Endothelial cell of hepatic sinusoid (primary cell): ENCODE data around the gene TTLL9.

Experiments
- in situ Hi-C: cut with HindIII; loops from 2 replicates; pipeline ENCODE4 v1.10.0; 2017; ENCODE audit warnings: low sequenced_read_pairs

TTLL9 gene

DNA sequence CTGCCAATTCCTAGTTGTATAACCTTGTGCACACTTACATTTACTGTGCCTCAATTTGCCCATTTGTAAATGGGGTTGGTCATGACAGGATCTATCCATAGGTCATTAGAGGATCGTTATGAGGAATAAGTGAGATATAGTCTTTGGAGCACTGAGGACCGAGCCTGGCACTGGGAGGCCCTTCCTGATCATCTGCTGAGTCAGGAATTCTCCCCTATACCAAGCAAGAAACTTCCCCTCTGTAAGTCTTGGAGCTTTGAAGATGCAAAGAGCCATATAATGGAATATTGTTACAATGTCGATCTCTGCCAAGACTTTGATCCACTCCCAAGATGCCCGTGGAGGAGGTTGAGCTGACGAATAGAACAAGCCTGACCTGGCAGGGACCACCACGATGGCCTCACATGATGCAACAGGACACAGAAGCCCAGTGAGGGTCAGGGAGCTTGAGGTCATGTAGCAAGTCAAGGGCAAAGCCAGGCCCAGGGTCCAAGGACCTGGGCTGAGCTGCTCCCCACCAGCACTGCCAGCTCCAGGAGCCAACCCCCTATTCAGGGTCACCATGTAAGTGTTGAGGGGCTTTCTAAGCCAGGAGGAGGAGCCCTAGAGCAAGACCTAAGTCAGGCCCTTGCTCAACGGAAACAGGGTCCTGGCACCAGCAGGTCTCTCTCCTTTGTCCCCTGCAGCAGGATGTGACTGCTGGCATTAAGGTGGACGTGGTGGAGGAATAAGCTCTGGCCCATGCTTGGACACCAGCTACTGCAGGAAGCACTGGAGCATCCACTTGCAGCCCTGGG lies 64.7 kb downstream of the TTLL9 start:
- in situ Hi-C loops, result no loop called here

DNA sequence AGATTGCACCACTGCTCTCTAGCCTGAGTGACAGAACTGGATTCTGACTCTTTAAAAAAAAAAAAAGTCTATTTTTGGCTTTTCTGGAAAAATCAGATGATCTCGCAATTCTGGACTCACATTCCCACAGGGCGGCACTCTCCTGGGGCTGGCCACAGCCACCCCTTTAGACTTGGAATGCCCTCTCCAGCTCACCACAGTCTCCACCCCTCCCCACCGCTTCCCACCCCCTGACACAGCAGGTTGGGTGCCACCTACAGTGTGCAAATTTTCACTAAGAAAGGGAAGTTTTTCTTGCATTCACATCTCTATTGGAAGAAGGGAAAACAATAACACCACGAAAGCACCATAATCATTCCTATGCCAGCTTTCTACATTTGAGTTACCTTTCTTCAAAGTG lies 66.0 kb downstream of the TTLL9 start:
- in situ Hi-C loops, result no loop called here

DNA sequence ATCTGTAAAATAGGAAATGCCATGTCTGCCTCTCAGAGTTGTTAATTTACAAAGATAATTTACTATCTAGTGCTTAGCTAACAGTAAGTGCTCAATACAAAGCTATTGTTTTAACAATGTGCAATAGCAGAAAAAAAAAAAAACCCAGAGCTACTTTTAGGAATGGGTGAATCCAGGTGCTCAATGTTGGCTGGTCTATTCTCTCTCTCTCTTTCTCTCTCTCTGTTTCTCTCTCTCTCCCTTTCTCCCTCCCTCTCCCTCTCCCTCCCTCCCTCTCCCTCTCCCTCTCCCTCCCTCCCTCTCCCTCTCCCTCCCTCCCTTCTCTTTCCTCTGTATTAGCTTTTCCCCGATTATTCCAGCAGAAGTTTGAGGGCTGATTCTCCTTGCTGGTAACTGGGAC lies 67.4 kb downstream of the TTLL9 start:
- in situ Hi-C loops, result no loop called here

DNA sequence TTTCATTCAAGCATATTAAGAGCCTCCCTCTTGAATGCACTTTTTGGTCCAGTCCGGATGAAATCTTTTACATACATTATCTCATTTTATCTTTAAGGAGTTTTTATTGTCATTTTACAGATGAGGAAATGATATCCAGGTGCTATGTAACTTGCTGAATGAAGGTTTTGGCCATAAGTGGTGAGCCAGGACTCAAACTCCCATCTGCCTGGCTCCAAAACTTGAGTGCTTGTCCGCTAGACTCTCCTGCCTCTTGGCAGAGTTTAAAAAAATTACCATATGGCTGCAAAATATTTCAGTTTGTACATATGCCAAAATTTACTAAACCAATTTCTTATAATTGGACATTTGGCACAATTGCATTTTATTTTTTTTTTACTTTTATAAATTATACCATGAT lies 69.2 kb downstream of the TTLL9 start:
- in situ Hi-C loops, result loop anchor here (5.0 to 10.0 kb wide), 4 partner anchors 72 to 155 kb away; partner anchors contain the start of gene MYLK2

DNA sequence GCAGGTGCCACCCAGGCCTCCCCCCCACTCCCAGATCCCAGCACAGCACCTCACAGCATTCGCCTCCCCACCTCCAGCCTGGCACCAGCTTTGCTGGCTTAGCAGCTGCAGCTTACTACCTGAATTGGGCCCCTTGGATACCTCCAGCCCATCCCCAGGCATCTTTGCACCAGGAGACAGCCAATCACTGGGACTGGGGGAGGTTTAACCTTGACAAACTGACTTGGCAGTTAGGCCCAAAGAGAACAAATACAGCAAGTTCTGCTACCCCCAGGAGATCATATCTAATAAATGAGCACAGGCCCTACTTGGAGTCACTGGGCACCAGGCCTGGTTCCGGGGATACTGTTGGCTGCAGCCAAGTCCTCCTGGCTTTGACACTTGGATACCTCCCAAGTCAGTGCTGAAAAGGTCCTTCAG lies 72.6 kb downstream of the TTLL9 start:
- in situ Hi-C loops, result loop anchor here (5.0 to 10.0 kb wide), 4 partner anchors 76 to 158 kb away; partner anchors contain the start of gene MYLK2

DNA sequence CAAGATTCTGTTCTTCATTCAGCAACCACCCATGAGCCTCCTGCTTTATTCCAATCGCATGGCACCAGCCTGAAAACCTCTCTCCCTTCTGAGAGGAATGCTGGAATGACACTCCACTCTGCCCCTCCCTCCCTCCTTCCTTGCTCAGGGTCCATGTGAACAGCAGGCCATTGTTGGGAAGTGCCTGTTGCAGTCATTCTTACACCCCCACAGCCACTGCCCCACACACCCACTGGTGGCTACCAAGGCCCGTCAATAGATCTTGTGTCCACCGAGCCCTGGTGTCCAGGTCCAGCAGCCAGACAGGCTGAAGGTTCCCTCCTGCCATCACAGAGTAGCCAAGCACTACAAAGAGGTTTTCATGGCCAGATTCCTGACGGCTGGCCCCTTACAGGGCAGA lies 74.9 kb downstream of the TTLL9 start:
- in situ Hi-C loops, result loop anchor here (10.0 kb wide), 2 partner anchors 139 to 161 kb away; no protein-coding TSS in a partner anchor

DNA sequence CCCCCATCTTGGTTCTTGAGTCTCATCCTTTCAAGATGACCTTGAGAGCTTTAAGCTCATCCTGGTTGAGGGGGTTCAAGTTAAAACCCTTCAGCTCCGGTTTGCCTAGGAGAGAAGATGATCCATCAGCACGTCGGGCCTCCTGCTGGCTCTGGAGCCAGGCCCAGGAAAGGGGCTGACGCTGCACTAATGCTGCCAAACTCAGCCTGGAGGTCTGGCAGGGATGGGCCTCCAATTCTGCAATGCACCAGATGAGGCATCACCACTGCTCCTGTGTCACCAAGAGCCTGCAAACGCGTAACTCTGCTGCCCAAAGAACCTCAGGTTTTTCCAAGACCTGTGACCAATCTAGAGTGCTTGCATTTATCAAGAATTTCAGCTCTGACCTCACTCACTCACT lies 75.4 kb downstream of the TTLL9 start:
- in situ Hi-C loops, result loop anchor here (10.0 kb wide), 2 partner anchors 139 to 161 kb away; no protein-coding TSS in a partner anchor

DNA sequence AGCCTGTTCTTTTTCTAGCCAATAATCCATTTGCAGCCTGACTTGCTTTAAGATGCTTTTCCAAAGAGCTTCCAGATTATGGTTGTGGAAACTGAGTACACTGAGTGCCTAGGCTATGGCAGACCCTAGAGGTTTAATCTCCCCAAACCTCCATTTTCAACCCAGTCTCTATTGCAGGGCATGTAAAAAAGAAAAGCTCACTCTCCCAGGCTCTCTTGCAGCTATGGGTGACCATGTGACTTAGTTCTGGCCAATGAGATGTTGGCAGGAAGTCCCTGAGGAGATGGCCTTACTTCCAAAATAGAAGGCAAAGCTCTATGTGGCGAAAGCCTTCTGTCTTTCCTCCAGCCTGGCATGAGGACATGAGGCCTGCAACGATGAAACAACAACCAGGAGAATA lies 77.6 kb downstream of the TTLL9 start:
- in situ Hi-C loops, result loop anchor here (10.0 kb wide), 2 partner anchors 137 to 163 kb away; no protein-coding TSS in a partner anchor

DNA sequence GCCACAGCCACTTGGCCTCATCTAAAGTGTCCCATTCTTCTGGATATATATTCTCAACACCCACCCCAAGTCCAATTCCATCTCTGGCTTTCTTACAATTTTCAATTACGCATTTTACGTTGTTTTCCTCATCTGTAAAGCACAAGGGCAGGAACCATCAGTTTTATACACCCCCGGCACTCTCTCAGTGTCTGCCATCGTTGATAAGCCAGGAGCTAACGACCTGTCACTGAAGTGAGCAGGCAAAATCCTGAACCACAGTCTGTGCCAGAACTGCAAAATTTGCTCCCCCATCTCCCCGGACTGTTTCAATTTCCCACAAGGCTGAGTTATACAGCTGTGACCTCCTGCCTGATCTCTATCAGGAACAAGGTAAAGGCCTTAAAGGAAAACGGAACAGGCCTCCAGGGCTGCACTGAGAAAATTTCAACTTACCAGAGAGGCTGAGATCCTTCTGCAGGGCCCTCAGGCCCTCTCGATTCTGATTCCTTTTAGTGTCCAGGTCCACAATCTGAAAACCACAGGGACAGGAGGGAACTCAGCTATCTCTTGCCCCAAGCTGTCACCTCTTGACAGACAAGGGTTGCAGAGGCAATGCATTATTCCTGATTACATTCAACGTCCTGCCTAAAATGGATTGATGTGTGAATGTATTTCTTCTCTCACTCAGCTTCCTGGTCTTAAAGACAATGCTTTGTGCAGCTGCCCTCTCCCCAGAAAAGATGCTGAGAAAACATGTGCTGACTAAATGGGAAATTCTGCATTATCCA lies 79.6 kb downstream of the TTLL9 start:
- in situ Hi-C loops, result loop anchor here (10.0 kb wide), 2 partner anchors 135 to 165 kb away; no protein-coding TSS in a partner anchor

DNA sequence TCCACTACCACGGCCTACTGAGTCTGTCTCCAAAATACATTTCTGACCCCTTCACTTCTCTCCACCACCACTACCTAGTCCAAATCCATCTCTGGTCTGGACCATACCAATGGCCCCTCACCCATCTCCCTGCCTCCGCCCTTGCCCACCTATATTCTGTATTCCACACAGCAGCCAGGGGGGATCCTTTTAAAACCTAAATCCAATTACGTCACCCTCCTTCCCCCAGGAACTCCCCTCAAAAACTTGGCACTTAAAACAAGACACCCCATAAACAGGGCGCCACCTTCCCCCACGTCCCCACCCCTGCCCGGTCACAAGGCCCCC lies 80.7 kb downstream of the TTLL9 start:
- in situ Hi-C loops, result no loop called here

DNA sequence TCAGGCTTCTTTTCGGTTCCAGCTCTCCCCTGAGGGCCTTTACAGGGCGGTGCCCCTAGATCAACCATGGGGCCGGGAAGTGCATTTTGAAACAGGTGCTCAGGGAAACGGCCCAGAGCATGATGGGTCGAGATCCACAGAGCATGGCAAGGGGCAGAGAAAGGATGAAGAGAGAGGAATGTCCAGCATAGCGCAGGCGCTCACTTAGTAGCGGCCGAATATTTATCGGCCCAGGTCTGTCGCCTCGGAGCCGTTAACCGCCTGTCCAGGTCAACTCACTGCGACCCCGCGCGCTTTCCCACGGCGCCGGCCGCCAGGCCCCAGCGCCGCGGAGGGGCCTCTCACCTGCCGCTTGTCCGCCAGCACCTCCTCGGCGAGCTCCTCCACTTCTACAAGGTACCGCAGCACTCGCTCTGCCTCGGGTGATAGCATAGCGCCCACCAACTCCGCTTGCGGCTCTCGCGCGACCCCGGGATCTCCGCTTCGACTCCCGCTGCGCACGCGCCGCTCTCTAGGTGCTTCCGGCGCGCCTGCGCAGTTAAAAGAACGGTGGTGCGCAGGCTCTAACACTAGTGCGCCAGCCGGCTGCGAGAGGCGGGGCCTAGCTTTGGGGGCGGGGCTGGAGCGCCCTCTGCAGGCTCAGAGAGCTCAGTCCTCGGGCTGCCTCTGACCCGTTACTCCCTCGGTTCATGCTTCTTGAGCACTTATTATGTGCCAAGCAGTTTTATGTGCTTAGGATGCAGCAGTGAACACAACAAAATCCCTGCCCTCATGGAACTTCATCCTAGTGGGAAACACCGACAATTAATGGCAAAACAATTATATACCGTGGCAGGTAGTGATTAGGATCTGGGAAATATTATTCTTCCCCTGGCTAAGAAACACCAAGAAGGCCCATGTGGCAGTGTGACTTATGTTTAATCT lies 81.4 kb downstream of the TTLL9 start, which contains the start of gene PDRG1:
Gene PDRG1 (minus strand): TSS at position 517 of the 924 bp plus-strand sequence. CDS start 85 bp downstream, at position 432.
- in situ Hi-C loops, result no loop called here

DNA sequence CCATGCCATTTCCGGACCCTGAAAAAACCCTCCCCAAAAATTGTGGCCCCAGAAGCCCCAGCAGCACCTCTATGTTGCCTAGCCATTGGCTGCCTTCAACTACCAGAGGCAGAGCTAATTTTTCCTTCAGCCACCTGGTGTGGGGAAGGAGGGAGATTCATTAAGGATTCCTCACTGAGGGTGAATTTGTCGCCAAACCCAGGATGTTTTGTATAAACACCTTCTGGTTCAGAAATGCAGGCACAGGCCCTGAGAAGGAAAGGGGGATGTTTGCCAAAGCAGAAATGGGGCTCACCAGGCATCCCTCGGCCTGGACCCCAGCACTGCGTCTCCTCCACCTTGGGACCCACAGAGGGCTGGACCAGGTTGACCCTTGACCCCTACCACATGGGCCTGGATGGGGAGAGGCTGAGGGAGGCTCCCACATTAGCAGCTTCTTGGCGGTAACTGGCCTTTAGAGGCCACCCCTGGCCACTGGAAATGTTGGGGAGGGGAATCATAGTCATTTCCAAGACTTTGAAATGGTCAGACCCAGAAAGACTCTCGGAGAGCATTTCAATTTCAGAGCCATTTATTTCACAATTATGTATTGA lies 83.2 kb downstream of the TTLL9 start:
- in situ Hi-C loops, result no loop called here

DNA sequence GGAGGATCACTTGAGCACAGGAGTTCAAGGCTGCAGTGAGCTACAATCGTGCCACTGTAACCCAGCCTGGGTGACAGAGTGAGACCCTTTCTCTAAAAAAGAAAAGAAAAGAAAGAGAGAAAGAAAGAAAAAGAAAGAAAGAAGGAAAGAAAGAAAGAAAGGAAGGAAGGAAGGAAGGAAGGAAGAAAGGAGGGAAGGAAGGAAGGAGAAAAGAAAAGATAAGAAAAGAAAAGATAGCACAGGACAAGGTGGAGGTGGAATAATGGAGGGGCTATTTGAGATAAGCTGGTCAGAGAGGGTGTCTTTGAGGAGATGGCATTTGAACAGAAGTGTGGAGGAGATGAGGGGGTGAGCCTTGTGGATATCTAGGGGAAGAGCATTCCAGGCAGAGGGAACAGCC lies 84.1 kb downstream of the TTLL9 start:
- in situ Hi-C loops, result no loop called here

DNA sequence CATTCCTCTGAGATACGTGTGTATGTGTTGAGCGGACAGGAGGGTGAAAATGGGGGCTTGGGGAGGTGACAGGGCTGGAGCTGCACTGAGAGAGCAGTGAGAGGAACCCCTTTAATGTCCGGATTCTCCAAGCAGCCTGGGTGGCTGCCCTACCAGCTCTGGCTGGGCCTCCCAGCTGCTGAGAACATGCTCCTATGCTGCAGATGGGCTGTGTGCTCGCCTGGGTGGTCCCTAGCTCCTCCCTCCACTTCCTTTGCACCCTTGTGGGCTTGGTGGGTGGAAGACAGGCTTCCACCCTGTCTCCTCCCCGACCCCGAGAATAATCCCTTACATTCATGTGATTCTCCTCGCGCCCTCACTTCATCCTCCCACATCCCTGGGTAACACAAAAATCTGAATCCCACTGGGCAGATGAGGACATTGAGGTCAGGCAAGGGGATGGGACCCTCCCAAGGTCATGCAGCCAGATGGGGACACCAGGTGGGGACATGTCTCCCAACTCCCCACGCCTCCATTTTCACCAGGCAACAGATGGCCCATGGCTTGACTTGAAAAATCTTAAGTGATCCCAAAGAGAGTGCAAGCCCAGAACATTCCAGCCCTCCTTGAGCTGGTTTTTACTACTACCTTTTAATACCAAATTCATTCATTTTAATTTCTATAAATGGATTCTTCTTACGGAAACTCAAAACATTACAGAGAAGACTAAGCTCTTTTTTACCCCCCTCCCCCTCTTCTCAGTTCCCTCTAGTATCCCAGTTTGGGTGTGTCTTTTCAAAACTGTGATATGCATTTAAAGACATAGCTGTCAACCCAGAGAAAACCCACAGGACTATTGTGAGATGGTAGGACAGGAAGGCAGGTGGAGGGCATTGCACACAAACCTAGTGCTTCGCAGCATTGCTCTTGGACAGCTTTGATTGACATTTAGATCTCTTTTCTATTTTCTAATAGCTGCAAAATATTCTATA lies 86.4 kb downstream of the TTLL9 start:
- in situ Hi-C loops, result no loop called here

DNA sequence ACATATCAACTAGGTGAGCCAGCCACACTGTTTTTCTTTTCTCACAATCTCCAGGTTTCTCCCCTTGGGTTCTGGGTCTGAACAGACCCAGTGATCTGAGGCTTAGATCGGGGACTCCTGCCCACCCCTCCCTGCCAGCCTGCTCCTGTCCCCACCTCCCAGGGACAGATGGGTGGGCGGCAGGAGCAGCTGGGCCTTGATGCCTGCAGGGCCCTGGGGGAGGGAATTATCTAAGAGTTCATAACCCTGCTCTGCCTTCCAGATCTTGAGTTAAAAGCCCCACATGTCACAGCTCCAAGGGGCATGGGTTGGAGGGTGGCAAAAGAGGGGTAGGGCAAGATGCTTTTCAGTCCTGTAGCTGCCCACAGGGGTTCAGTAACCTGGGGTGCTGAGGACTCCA lies 92.3 kb downstream of the TTLL9 start:
- in situ Hi-C loops, result no loop called here

DNA sequence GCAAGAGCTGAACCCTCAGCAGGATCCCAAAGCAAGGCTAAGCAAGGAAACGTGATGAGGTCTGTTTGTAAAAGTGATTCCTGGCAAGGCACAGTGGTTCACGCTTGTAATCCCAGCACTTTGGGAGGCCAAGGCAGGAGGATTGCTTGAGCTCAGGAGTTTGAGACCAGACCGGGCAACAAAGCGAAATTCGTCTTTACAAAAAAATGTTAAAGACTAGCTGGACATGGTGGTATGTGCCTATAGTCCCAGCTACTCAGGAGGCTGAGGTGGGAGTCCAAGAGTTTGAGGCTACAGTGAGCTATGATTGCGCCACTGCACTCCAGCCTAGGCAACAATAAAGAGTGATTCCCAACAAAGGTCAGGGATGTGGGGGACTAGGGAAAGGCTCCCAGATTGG lies 93.5 kb downstream of the TTLL9 start:
- in situ Hi-C loops, result no loop called here

DNA sequence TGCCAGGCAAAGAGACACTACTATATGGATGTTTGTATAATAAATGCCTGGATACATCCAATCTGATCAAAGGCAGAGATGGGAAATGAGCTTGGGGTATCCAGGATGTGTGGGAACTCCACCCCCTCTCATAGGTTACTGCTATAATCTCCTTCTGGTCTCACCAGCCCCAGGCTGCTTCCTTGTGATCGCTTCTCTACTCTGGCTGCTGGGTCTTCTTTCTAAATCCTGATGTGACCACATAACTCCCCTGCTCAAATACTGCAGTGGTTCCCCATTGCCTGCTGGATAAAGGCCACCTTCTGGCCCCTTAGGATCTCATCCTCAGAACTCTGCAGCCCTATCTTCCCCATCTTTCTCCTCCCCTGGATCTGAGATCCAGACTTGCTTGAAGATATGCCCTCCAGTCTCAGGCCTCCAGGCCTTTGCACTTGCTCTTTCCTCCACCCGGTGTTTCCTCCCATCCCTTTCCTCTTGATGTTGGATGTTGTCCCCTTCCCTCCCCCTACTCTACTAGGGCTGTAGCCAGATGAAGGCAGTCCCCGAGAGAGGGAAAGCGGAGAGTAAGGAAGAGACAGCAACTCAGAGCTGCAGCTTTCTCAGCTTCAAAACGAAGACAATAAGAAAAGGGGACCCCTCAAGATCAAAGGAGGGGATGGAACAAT lies 96.7 kb downstream of the TTLL9 start:
- in situ Hi-C loops, result no loop called here

DNA sequence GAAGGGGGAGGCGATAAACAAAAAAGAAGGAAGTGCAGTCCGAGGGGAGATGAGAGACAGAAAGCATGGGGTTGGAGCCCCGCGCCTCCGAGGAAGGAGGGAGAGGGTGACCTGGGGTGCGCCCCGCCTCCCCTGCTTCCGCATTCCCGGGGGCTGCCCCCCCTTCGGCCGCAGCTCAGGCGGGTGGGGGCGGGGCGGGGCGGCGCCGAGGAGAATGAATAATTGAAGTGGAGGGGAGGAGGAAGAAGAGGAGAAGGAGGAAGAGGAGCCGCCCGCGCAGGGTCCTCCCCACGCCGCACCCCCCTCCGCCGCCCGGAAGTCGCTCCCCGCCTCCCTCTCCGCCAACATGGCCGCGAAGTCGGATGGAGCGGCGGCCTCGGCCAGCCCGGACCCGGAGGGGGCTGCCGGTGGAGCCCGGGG lies 97.4 kb downstream of the TTLL9 start, which contains the start of gene XKR7:
Gene XKR7 (plus strand): TSS at position 322 of the 420 bp plus-strand sequence. CDS start 25 bp downstream, at position 347.
- in situ Hi-C loops, result no loop called here
